Measurements from ENCODE around the gene PRG3. TPM values are rescaled to one million over a fixed set of nuclear protein-coding genes. Genes with fewer than 3 reads are reported as not detected.
A peak's percentile ranks its signal among the peaks of the same experiment; 100 is the strongest.
"Not testable (repeated sequence)": the region's sequence is repeated elsewhere in the genome, so short reads cannot be mapped to it uniquely, and the experiment has no call there.

Gene PRG3
- total and polyA plus RNA-seq, 4 donors = not detected

GRCh38 chr11:57370251-57370650, 10.7 kb downstream of the PRG3 start:
- H3K27me3 ChIP-seq (ENCODE audit: control insufficient read depth in 1 of 2, insufficient read depth in 2 of 2, low read length in 1 of 2) = no peaks in the 10 kb centered on the region
- intact Hi-C loops (cut with DNase I) = no loop called here
- no peak for ATAC-seq (ENCODE audit: low FRiP score)
- WGBS, 2 donors = 83 to 86% methylated on average over 7 of the region's 7 CpGs
- no peaks in the 10 kb centered on the region for H3K4me1 ChIP-seq (ENCODE audit: control insufficient read depth in 1 of 2, insufficient read depth in 2 of 2, low read length in 2 of 2)
- no peaks in the 10 kb centered on the region for H3K9me3 ChIP-seq (ENCODE audit: control insufficient read depth, low read length)
- DNase-seq = no peak
- no peak overlapping the region for H3K27ac ChIP-seq (ENCODE audit: low read depth in 1 of 2, low read length in 2 of 2)
- H3K4me3 ChIP-seq (ENCODE audit: low read length in 2 of 2) = no peak overlapping the region
- H3K36me3 ChIP-seq (ENCODE audit: control insufficient read depth in 1 of 2, insufficient read depth in 2 of 2, low read length in 1 of 2) = no peaks in the 10 kb centered on the region

- no peaks in the 10 kb centered on the region for H3K4me1 ChIP-seq (ENCODE audit: control insufficient read depth in 1 of 2, insufficient read depth in 2 of 2, low read length in 2 of 2)
- no peaks in the 10 kb centered on the region for H3K36me3 ChIP-seq (ENCODE audit: control insufficient read depth in 1 of 2, insufficient read depth in 2 of 2, low read length in 1 of 2)
- 71 to 73% methylated on average over 5 of the region's 5 CpGs for WGBS, 2 donors
- no peak overlapping the region for H3K4me3 ChIP-seq (ENCODE audit: low read length in 2 of 2)
- no peaks in the 10 kb centered on the region for H3K27me3 ChIP-seq (ENCODE audit: control insufficient read depth in 1 of 2, insufficient read depth in 2 of 2, low read length in 1 of 2)
- no peak for ATAC-seq (ENCODE audit: low FRiP score)
- no peak overlapping the region for H3K27ac ChIP-seq (ENCODE audit: low read depth in 1 of 2, low read length in 2 of 2)
- DNase-seq = no peak
- no peaks in the 10 kb centered on the region for H3K9me3 ChIP-seq (ENCODE audit: control insufficient read depth, low read length)
- intact Hi-C loops (cut with DNase I) = no loop called here
Observed at GRCh38 chr11:57368845-57369232, 12.1 kb downstream of the PRG3 start.

DNA sequence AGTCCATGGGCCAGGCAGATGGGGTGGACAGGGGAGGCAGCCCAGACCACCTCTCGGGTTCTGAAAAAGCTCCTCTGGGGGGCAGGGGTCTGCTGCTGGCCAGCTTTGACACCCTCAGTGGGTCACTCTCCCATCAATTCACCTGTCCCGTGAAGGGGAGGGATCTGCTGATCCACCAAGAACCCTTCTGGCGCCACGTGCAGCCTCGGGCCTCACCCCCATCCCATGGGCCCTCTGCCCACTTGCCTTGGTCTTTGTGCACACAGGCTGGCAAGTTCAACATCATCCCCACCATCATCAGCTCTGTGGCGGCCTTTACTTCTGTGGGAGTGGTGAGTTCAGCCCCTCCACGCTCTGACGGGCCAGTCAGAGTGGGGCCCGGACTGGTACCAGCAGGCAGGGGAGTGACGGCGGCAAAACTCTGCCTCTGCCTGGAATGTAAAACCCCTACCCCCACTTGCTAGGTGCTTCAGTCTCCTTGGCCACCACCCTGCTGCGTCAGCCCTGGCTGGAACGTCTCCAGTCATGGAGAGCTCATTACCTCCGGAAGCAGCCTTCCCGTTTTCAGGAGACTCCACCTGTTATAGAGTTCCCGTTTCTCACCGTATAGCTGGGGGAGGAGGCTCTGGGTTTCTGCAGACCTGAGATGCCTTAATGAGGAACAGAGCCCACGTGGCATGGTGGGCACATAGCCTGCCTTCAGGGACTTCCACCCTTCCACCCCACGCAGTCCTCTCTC, 12.7 kb downstream of the PRG3 start:
- Histone ChIP-seq H3K27me3 (ENCODE audit: control insufficient read depth in 1 of 2, insufficient read depth in 2 of 2, low read length in 1 of 2) (no peaks in the 10 kb centered on the region), H3K9me3 (ENCODE audit: control insufficient read depth, low read length) (no peaks in the 10 kb centered on the region), H3K36me3 (ENCODE audit: control insufficient read depth in 1 of 2, insufficient read depth in 2 of 2, low read length in 1 of 2) (no peaks in the 10 kb centered on the region), H3K4me1 (ENCODE audit: control insufficient read depth in 1 of 2, insufficient read depth in 2 of 2, low read length in 2 of 2) (no peaks in the 10 kb centered on the region), H3K27ac (ENCODE audit: low read depth in 1 of 2, low read length in 2 of 2) (no peak overlapping the region), H3K4me3 (ENCODE audit: low read length in 2 of 2) (no peak overlapping the region)
- WGBS, 2 donors = 70 to 71% methylated on average over 19 of the region's 19 CpGs
- ATAC-seq (ENCODE audit: low FRiP score) = no peak
- intact Hi-C loops (cut with DNase I) = no loop called here
- no peak for DNase-seq

- intact Hi-C loops (cut with DNase I) = no loop called here
- ATAC-seq (ENCODE audit: low FRiP score) (no peak), DNase-seq (peak in 1 of 2 donors; percentile 46)
- no peak overlapping the region for H3K27ac ChIP-seq (ENCODE audit: low read depth in 1 of 2, low read length in 2 of 2)
- no peaks in the 10 kb centered on the region for H3K9me3 ChIP-seq (ENCODE audit: control insufficient read depth, low read length)
- H3K36me3 ChIP-seq (ENCODE audit: control insufficient read depth in 1 of 2, insufficient read depth in 2 of 2, low read length in 1 of 2) = no peaks in the 10 kb centered on the region
- no peaks in the 10 kb centered on the region for H3K27me3 ChIP-seq (ENCODE audit: control insufficient read depth in 1 of 2, insufficient read depth in 2 of 2, low read length in 1 of 2)
- H3K4me1 ChIP-seq (ENCODE audit: control insufficient read depth in 1 of 2, insufficient read depth in 2 of 2, low read length in 2 of 2) = no peaks in the 10 kb centered on the region
- H3K4me3 ChIP-seq (ENCODE audit: low read length in 2 of 2) = no peak overlapping the region
- 85 to 86% methylated on average over 9 of the region's 9 CpGs for WGBS, 2 donors
Observed at GRCh38 chr11:57364851-57365660, 15.9 kb downstream of the PRG3 start.

DNA sequence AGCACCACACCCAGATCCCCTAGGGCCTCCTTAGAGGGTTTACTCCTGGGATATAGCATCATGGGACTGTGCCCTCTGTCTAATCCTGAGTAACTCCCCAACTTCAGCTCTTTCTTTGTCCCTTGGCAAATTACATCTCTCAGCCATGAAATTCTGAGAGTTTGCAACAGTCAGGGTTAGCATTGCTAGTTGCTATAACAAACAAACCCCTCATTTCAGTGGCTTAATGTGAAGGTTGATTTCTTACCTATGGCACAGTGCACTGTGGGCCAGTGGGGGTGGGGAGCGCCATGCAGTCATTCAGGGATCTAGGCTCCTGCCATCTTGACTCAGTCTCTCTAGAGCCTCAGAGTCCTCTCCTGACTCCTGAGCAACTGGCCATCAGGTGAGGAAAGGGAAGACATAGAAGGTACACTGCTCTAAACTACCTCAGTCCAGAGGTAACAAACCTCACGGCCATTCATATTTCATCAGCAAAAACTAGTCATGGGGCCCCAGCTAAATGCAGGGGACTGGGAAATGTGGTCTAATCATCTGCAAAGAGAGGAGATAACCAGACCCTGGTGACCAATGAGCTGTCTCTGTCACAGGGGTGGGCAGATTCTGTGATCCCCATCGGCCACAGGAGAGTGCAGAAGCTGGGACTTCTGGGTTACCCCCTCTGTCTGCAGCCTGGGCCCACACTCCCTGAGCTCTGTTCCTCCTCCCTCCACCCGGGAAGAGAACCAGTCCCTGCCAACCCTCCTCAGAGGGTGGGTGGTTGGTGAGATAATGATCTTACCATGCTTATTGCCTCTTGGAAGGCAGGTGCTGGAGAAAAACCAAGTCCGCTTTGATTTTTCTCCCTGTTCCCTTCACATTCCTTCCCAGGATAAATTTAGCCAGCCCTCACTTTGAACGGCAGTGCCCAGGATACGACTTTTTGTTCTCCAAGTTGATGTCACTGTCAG, 17.5 kb downstream of the PRG3 start:
- DNase-seq (peak in 1 of 2 donors; percentile 26), ATAC-seq (ENCODE audit: low FRiP score) (no peak)
- Histone ChIP-seq H3K4me1 (ENCODE audit: control insufficient read depth in 1 of 2, insufficient read depth in 2 of 2, low read length in 2 of 2) (no peaks in the 10 kb centered on the region), H3K36me3 (ENCODE audit: control insufficient read depth in 1 of 2, insufficient read depth in 2 of 2, low read length in 1 of 2) (no peaks in the 10 kb centered on the region), H3K4me3 (ENCODE audit: low read length in 2 of 2) (no peak overlapping the region), H3K9me3 (ENCODE audit: control insufficient read depth, low read length) (no peaks in the 10 kb centered on the region), H3K27ac (ENCODE audit: low read depth in 1 of 2, low read length in 2 of 2) (no peak overlapping the region), H3K27me3 (ENCODE audit: control insufficient read depth in 1 of 2, insufficient read depth in 2 of 2, low read length in 1 of 2) (no peaks in the 10 kb centered on the region)
- intact Hi-C loops (cut with DNase I) = no loop called here
- WGBS, 2 donors = 31% methylated on average over 7 of the region's 7 CpGs

- Histone ChIP-seq H3K27me3 (ENCODE audit: control insufficient read depth in 1 of 2, insufficient read depth in 2 of 2, low read length in 1 of 2) (no peaks in the 10 kb centered on the region), H3K4me1 (ENCODE audit: control insufficient read depth in 1 of 2, insufficient read depth in 2 of 2, low read length in 2 of 2) (no peaks in the 10 kb centered on the region), H3K36me3 (ENCODE audit: control insufficient read depth in 1 of 2, insufficient read depth in 2 of 2, low read length in 1 of 2) (no peaks in the 10 kb centered on the region), H3K4me3 (ENCODE audit: low read length in 2 of 2) (no peak overlapping the region), H3K9me3 (ENCODE audit: control insufficient read depth, low read length) (no peaks in the 10 kb centered on the region), H3K27ac (ENCODE audit: low read depth in 1 of 2, low read length in 2 of 2) (no peak overlapping the region)
- DNase-seq (peak in 1 of 2 donors; percentile 13), ATAC-seq (ENCODE audit: low FRiP score) (no peak)
- intact Hi-C loops (cut with DNase I) = no loop called here
- WGBS, 2 donors = 83 to 86% methylated on average over 3 of the region's 3 CpGs
Observed at GRCh38 chr11:57361926-57362325, 19.0 kb downstream of the PRG3 start.

DNA sequence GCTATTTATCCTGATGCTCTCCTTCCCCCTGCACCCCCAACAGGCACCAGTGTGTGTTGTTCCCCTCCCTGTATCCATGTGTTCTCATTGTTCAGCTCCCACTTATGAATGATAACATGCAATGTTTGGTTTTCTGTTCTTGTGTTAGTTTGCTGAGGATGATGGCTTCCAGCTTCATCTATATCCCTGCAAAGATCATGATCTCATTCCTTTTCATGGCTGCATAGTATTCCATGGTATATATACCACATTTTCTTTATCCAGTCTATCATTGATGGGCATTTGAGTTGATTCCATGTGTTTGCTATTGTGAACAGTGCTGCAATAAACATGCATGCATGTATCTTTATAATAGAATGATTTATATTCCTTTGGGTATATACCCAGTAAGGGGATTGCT, 19.5 kb downstream of the PRG3 start:
- H3K4me3 ChIP-seq (ENCODE audit: low read length in 2 of 2); H3K27ac ChIP-seq (ENCODE audit: low read depth in 1 of 2, low read length in 2 of 2); H3K36me3 ChIP-seq (ENCODE audit: control insufficient read depth in 1 of 2, insufficient read depth in 2 of 2, low read length in 1 of 2); intact Hi-C loops (cut with DNase I); ATAC-seq (ENCODE audit: low FRiP score); H3K4me1 ChIP-seq (ENCODE audit: control insufficient read depth in 1 of 2, insufficient read depth in 2 of 2, low read length in 2 of 2); H3K9me3 ChIP-seq (ENCODE audit: control insufficient read depth, low read length); DNase-seq; H3K27me3 ChIP-seq (ENCODE audit: control insufficient read depth in 1 of 2, insufficient read depth in 2 of 2, low read length in 1 of 2): not testable (repeated sequence)

DNA sequence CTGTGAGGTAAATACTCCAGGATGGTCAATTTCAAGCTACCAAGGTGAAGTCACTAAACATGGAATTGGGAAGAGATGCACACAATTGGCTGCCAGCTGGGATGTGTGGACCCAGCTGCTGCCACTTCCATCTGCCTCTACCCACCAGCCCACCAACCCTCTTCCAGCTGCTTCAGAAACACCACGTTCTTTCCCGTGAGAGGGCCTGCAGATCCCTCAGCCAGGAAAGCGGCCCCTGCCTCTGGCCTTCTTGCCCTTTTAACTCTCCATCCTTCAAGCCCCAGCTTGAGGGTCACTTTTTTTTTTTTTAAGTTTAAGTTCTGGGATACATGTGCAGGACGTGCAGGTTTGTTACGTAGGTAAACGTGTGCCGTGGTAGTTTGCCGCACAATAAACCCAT, 20.0 kb downstream of the PRG3 start:
- H3K4me1 ChIP-seq (ENCODE audit: control insufficient read depth in 1 of 2, insufficient read depth in 2 of 2, low read length in 2 of 2) = no peaks in the 10 kb centered on the region
- intact Hi-C loops (cut with DNase I) = no loop called here
- H3K27ac ChIP-seq (ENCODE audit: low read depth in 1 of 2, low read length in 2 of 2) = no peak overlapping the region
- no peaks in the 10 kb centered on the region for H3K9me3 ChIP-seq (ENCODE audit: control insufficient read depth, low read length)
- DNase-seq = peak in 1 of 2 donors; percentile 38
- H3K36me3 ChIP-seq (ENCODE audit: control insufficient read depth in 1 of 2, insufficient read depth in 2 of 2, low read length in 1 of 2) = no peaks in the 10 kb centered on the region
- no peak overlapping the region for H3K4me3 ChIP-seq (ENCODE audit: low read length in 2 of 2)
- H3K27me3 ChIP-seq (ENCODE audit: control insufficient read depth in 1 of 2, insufficient read depth in 2 of 2, low read length in 1 of 2) = no peaks in the 10 kb centered on the region
- WGBS, 2 donors = 92 to 93% methylated on average over 8 of the region's 8 CpGs
- ATAC-seq (ENCODE audit: low FRiP score) = no peak
